ENCODE data around the gene TTC3.
A peak's percentile ranks its signal among the peaks of the same experiment; 100 is the strongest.

Gene TTC3

GRCh38 chr21:37071561-37072273, 1.3 kb upstream of the TTC3 start:
- peak; percentile 44 for DNase-seq (ENCODE audit: low read depth)
- no peak for TF ChIP-seq CTCF (IDR thresholded peaks at IDR 0.05; ENCODE audit: low read depth, low read length)
- peak overlapping the region; percentile 92 for H3K4me3 ChIP-seq (ENCODE audit: low read depth, low read length)

- no peak for DNase-seq (ENCODE audit: low read depth)
- H3K4me3 ChIP-seq (ENCODE audit: low read depth, low read length): peak overlapping the region; percentile 92
- TF ChIP-seq POLR2A (IDR thresholded peaks at IDR 0.05; ENCODE audit: extremely low read depth, insufficient read length) (no peak), CTCF (IDR thresholded peaks at IDR 0.05; ENCODE audit: low read depth, low read length) (no peak), MAX (IDR thresholded peaks at IDR 0.05; ENCODE audit: low read depth, low read length) (no peak), MYC (IDR thresholded peaks at IDR 0.05; ENCODE audit: low read depth, low read length) (no peak)
These were observed 623 bp upstream of the TTC3 start for GRCh38 chr21:37072274-37072987.

GRCh38 chr21:37073417-37074196, 553 bp downstream of the TTC3 start:
- peak overlapping the region; percentile 88 for H3K4me3 ChIP-seq (ENCODE audit: low read depth, low read length)
- TF ChIP-seq CTCF (IDR thresholded peaks at IDR 0.05; ENCODE audit: low read depth, low read length): no peak
- TF ChIP-seq POLR2A (IDR thresholded peaks at IDR 0.05; ENCODE audit: extremely low read depth, insufficient read length): no peak
- no peak; the same call in 1 of the 2 replicates for TF ChIP-seq MAX (IDR thresholded peaks at IDR 0.05; ENCODE audit: low read depth, low read length)
- TF ChIP-seq MYC (IDR thresholded peaks at IDR 0.05; ENCODE audit: low read depth, low read length): no peak
- peak; percentile 52 for DNase-seq (ENCODE audit: low read depth)

GRCh38 chr21:37074197-37074510, 1.1 kb downstream of the TTC3 start:
- peak overlapping the region; percentile 88 for H3K4me3 ChIP-seq (ENCODE audit: low read depth, low read length)
- TF ChIP-seq MAX (IDR thresholded peaks at IDR 0.05; ENCODE audit: low read depth, low read length) (no peak), MYC (IDR thresholded peaks at IDR 0.05; ENCODE audit: low read depth, low read length) (no peak), POLR2A (IDR thresholded peaks at IDR 0.05; ENCODE audit: extremely low read depth, insufficient read length) (no peak), CTCF (IDR thresholded peaks at IDR 0.05; ENCODE audit: low read depth, low read length) (no peak)
- peak; percentile 43 for DNase-seq (ENCODE audit: low read depth)

- peak overlapping the region; percentile 88 for H3K4me3 ChIP-seq (ENCODE audit: low read depth, low read length)
- no peak for TF ChIP-seq MAX (IDR thresholded peaks at IDR 0.05; ENCODE audit: low read depth, low read length)
- TF ChIP-seq POLR2A (IDR thresholded peaks at IDR 0.05; ENCODE audit: extremely low read depth, insufficient read length): no peak
- no peak for TF ChIP-seq MYC (IDR thresholded peaks at IDR 0.05; ENCODE audit: low read depth, low read length)
- no peak for TF ChIP-seq CTCF (IDR thresholded peaks at IDR 0.05; ENCODE audit: low read depth, low read length)
- DNase-seq (ENCODE audit: low read depth): peak; percentile 20
These were observed 1.5 kb downstream of the TTC3 start for GRCh38 chr21:37074546-37074945.
